OCI-LY3 (cell line): Measurements from ENCODE around the gene GPR135.

ENCODE experiments used
- H2AFZ ChIP-seq: fragments of 200-600, 300-600 bp; shearing (Covaris generic); 2 replicates; pipeline ENCODE4 v1.6.0; 2014; ENCODE audit warnings: antibody characterized with exemption, low read depth, low read length
- H3K27ac ChIP-seq: fragments of 200-600, 300-600 bp; sonication (generic); 2 replicates; pipeline ENCODE4 v1.5.1; 2014; ENCODE audit warnings: mild to moderate bottlenecking, low read length, moderate library complexity, mixed read lengths
- H3K27me3 ChIP-seq: fragments of 200-600, 300-600 bp; sonication (generic); 2 replicates; pipeline ENCODE4 v1.6.1; 2014; ENCODE audit warnings: low read depth, low read length, mixed read lengths
- H3K36me3 ChIP-seq: fragments of 200-600, 300-600 bp; sonication (generic); replicated peaks from 2 replicates; pipeline ENCODE3; 2014; ENCODE audit warnings: low read depth, low read length, mixed read lengths
- H3K4me1 ChIP-seq: fragments of 300-600, 200-600 bp; sonication (generic); 2 replicates; pipeline ENCODE4 v1.6.1; 2014; ENCODE audit warnings: low read length, mixed read lengths
- H3K4me2 ChIP-seq: fragments of 200-600, 300-600 bp; sonication (generic); 2 replicates; pipeline ENCODE4 v1.6.1; 2014; ENCODE audit warnings: low read length, mixed read lengths
- H3K4me3 ChIP-seq: fragments of 300-600, 200-600 bp; sonication (generic); 2 replicates; pipeline ENCODE4 v1.5.1; 2014; ENCODE audit warnings: antibody characterized with exemption, mild to moderate bottlenecking, low read length, moderate library complexity
- H3K79me2 ChIP-seq: fragments of 300-600, 200-600 bp; shearing (Covaris generic); 2 replicates; pipeline ENCODE4 v1.6.1; 2014; ENCODE audit warnings: mild to moderate bottlenecking, low read length, mixed read lengths
- H3K9ac ChIP-seq: fragments of 300-600, 200-600 bp; shearing (Covaris generic); 2 replicates; pipeline ENCODE4 v1.6.0; 2014; ENCODE audit warnings: mild to moderate bottlenecking, low read length, moderate library complexity
- H3K9me3 ChIP-seq: fragments of 200-600, 300-600 bp; shearing (Covaris generic); 2 replicates; pipeline ENCODE4 v1.6.1; 2014; ENCODE audit warnings: low read length, mixed read lengths; ENCODE audit not compliant: insufficient read depth
- H4K20me1 ChIP-seq: fragments of 200-600, 300-600 bp; sonication (generic); 2 replicates; pipeline ENCODE4 v1.6.1; 2016; ENCODE audit warnings: low read length, mixed read lengths; ENCODE audit not compliant: insufficient read depth
- EZH2phosphoT487 ChIP-seq: fragments of 200-600 bp; shearing (Covaris generic); IDR thresholded peaks from 2 replicates; pipeline ENCODE4 v1.6.1; 2018; ENCODE audit warnings: antibody characterized with exemption, mixed run types, low read depth
- TF ChIP-seq, protein P1 (sequence below): fragments of 200-600, 300-600 bp; sonication (generic); IDR thresholded peaks from 2 replicates; pipeline ENCODE4 v1.5.1; 2014; ENCODE audit warnings: antibody characterized with exemption, low read length, low read depth

Gene GPR135

DNA sequence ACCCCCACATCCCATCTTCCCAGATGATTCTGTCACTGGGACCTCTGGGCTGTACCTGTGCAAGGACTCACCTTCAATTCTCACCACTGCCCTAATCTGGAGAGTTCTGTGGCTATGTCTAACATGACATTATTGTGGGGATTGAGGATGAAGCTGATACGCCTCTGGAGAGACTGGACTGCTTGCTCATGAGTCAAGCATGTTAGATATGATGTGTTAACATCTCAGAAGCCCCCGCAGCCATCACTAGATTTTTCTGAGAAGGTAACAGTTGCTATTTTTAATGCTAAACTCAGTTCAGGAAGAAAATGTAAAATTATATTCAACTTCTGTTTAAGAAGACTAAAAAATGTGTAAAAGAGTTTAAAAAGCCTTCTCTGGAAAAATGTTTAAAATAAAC, 44.8 kb upstream of the GPR135 start:
- peaks cover 7% of the 10 kb centered on the region; the same call in 1 of the 2 replicates for H3K27me3 ChIP-seq
- no peaks in the 10 kb centered on the region for H3K79me2 ChIP-seq
- no peaks in the 10 kb centered on the region for H3K36me3 ChIP-seq
- H3K4me3 ChIP-seq = no peak overlapping the region
- no peak overlapping the region for H3K4me2 ChIP-seq
- no peak for TF ChIP-seq EZH2phosphoT487
- TF ChIP-seq, protein P1, sequence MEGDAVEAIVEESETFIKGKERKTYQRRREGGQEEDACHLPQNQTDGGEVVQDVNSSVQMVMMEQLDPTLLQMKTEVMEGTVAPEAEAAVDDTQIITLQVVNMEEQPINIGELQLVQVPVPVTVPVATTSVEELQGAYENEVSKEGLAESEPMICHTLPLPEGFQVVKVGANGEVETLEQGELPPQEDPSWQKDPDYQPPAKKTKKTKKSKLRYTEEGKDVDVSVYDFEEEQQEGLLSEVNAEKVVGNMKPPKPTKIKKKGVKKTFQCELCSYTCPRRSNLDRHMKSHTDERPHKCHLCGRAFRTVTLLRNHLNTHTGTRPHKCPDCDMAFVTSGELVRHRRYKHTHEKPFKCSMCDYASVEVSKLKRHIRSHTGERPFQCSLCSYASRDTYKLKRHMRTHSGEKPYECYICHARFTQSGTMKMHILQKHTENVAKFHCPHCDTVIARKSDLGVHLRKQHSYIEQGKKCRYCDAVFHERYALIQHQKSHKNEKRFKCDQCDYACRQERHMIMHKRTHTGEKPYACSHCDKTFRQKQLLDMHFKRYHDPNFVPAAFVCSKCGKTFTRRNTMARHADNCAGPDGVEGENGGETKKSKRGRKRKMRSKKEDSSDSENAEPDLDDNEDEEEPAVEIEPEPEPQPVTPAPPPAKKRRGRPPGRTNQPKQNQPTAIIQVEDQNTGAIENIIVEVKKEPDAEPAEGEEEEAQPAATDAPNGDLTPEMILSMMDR = no peak
- no peak overlapping the region for H3K27ac ChIP-seq
- no peaks in the 10 kb centered on the region for H3K4me1 ChIP-seq
- H4K20me1 ChIP-seq = no peaks in the 10 kb centered on the region
- H2AFZ ChIP-seq = no peak overlapping the region
- no peaks in the 10 kb centered on the region for H3K9me3 ChIP-seq
- no peak overlapping the region for H3K9ac ChIP-seq

DNA sequence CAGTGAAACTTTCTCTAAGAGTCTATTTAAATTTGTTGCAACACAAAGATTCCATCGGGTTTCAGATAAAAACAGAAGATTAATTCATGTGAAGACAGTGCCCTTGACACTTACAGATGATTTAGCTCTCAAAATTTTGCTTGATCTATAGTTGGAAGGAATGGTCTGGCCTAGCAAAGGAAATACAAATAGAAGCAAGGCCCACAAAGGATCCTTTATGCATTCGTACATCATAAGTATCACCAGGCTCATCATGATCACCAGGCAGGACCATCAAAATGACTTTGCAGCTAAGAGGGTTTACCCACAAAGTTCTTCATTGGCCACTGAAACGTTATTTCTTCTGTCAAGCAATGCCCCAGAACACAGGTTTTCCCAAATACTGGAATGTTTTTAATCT, 43.9 kb upstream of the GPR135 start:
- peaks cover 4% of the 10 kb centered on the region for H3K36me3 ChIP-seq
- H3K4me1 ChIP-seq = no peaks in the 10 kb centered on the region
- H3K4me2 ChIP-seq = no peak overlapping the region
- H3K79me2 ChIP-seq = no peaks in the 10 kb centered on the region
- no peaks in the 10 kb centered on the region for H4K20me1 ChIP-seq
- H3K9ac ChIP-seq = no peak overlapping the region
- no peak overlapping the region for H2AFZ ChIP-seq
- no peaks in the 10 kb centered on the region for H3K9me3 ChIP-seq
- H3K27me3 ChIP-seq = peaks cover 7% of the 10 kb centered on the region; the same call in 1 of the 2 replicates
- no peak for TF ChIP-seq EZH2phosphoT487
- TF ChIP-seq, protein P1 = no peak
- no peak overlapping the region for H3K4me3 ChIP-seq
- H3K27ac ChIP-seq = no peak overlapping the region

DNA sequence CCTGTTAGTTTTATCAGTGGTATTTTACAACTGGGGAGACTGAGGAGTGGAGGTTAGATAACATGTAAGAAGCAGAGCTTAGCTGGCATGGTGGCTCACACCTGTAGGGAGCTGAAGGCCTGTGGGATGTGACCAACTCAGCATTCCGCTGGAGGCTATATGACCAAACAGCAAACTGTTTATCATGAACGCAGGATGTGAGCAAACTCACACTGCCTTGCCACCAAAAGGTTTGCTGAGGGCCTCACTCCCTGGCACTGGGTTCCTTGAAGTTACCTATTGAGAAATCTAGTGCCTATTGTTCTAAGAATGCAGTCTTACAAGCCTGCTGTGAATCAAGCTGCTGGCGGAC, 42.5 kb upstream of the GPR135 start:
- peaks cover 12% of the 10 kb centered on the region for H3K36me3 ChIP-seq
- peaks cover 7% of the 10 kb centered on the region; the same call in 1 of the 2 replicates for H3K27me3 ChIP-seq
- H3K9me3 ChIP-seq = no peaks in the 10 kb centered on the region
- H3K79me2 ChIP-seq = no peaks in the 10 kb centered on the region
- no peak overlapping the region for H3K4me2 ChIP-seq
- no peaks in the 10 kb centered on the region for H3K4me1 ChIP-seq
- H3K27ac ChIP-seq = no peak overlapping the region
- TF ChIP-seq EZH2phosphoT487 = no peak
- TF ChIP-seq, protein P1 = no peak
- no peaks in the 10 kb centered on the region for H4K20me1 ChIP-seq
- no peak overlapping the region for H3K9ac ChIP-seq
- no peak overlapping the region for H3K4me3 ChIP-seq
- no peak overlapping the region for H2AFZ ChIP-seq

DNA sequence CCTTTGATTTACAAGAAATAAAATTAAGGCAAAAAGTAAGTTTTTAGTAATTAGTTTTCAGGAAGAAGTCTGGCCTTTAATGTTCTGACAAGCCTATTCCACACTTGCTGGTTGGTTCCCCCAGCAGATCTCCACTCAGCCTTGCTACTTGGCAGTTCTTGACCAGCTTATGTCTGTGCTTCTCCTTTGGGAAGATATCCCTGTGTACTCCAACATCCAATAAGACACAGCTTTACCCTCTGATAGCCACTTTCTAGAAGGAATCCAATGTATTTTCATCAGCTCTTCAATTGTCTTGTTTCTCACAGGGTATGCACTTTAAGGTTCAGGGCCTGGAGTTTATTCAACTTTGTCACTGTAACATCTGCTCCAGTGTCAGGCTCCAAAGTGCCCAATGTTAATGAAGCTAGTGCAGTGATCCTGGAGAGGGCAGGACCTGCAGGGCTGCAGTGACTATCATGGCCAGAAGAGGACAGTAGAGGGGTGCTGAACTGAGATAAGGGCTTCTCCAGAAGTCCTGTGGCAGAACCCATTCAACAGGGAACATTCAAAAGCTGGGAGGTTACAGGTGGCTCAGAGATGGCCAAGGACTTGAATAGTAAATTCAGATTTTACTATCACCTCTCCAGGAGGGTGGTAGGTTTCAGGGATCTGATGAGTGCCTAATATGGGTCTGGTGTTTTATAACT, 42.0 kb upstream of the GPR135 start:
- TF ChIP-seq, protein P1 = peak; percentile 95
- TF ChIP-seq EZH2phosphoT487 = no peak
- Histone ChIP-seq H3K27ac (no peak overlapping the region), H3K4me3 (no peak overlapping the region), H3K36me3 (peaks cover 12% of the 10 kb centered on the region), H3K4me1 (no peaks in the 10 kb centered on the region), H3K4me2 (no peak overlapping the region), H3K9ac (no peak overlapping the region), H2AFZ (no peak overlapping the region), H4K20me1 (no peaks in the 10 kb centered on the region), H3K9me3 (no peaks in the 10 kb centered on the region), H3K27me3 (peaks cover 6% of the 10 kb centered on the region; the same call in 1 of the 2 replicates), H3K79me2 (no peaks in the 10 kb centered on the region)
